Activated CD8-positive, alpha-beta memory T cell treated with anti-CD3 and anti-CD28 coated beads for 1 hour (primary cell): ENCODE results near the gene MIA2.
"Not testable (repeated sequence)": the region's sequence is repeated elsewhere in the genome, so short reads cannot be mapped to it uniquely, and the experiment has no call there.

ENCODE experiments used
- DNase-seq, 2 donors: peaks; one replicate each; pipeline ENCODE4 v3.0.0-alpha.2; 2020; ENCODE audit warnings: low read depth in 1 of 2; ENCODE audit errors: extremely low read depth in 1 of 2

Gene MIA2

DNA sequence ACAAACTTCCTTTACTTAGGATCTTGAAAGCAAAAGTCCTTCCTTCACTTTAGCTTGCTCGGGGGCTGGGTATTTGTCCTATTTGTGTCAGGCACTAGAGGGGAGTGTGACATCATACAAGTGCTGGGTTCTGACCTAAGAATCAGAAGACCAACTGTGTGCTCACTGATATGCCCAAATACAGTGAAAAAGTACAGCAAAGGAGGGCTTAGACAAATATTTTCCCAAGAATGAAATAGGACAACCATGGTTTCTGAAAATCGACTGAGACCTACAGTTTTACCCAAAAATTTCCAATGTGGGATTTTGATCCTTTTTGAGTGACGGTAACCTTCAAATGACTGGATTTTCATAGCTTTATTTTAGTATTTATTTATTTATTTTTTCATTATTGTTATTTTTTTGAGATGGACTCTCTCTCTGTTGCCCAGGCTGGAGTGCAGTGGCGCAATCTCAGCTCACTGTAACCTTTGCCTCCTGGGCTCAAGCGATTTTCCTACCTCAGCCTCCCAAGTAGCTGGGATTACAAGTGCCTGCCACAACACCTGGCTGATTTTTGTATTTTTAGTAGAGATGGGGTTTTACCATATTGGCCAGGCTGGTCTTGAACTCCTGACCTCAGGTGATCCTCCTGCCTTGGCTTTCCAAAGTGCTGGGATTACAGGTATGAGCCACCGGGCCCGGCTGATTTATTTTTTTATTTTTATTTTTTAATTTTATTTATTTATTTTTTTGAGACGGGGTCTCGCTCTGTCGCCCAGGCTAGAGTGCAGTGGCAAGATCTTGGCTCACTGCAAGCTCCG, 1.8 kb upstream of the MIA2 start:
- peak in 1 of 2 donors; percentile 3 for DNase-seq

DNA sequence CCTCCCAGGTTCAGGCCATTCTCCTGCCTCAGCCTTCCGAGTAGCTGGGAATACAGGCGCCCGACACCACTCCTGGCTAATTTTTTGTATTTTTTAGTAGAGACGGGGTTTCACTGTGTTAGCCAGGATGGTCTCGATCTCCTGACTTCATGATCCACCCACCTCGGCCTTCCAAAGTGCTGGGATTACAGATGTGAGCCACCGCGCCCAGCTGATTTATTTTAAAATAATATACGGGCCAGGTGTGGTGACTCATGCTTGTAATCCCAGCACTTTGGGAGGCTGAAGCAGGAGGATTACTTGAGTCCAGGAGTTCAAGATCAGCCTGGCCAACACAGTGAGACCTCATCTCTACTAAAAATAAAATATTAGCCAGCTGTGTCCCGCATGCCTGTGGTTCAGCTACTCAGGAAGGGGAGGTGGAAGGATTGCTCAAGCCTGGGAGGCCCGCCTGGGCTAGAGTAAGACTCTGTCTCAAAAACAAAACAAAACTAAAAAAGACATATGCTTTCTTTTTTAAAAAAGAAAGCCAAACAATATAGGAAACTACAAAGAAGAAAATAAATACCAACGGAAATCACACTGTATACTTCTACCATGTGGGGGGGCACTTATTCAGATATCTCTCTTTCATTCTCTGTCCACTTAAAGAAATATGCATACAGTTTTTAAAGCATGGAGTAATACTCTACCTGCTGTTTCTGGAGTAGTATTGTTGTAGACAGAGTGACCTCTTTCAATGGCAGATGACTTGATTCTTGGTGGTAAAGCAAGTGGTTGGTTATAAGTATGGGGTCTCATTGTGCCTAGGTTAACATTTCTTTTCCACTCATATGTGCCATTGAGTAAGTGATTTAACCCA, 930 bp upstream of the MIA2 start:
- no peak for DNase-seq

DNA sequence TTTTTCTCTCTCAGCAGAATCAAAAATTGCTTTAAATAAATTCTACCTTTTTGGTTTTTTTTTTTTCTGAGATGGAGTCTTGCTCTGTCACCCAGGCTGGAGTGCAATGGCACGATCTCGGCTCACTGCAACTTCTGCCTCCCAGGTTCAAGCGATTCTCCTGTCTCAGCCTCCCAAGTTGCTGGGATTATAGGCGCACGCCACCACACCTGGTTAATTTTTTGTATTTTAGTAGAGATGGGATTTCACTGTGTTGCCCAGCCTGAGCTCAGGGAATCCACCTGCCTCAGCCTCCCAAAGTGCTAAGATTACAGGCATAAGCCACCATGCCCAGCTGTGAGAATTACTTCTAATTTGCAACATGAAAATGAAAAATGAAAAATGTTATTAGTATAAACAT, 1.3 kb downstream of the MIA2 start:
- DNase-seq = not testable (repeated sequence)

- not testable (repeated sequence) for DNase-seq
Observed at GRCh38 chr14:39235466-39235865, 1.8 kb downstream of the MIA2 start.

DNA sequence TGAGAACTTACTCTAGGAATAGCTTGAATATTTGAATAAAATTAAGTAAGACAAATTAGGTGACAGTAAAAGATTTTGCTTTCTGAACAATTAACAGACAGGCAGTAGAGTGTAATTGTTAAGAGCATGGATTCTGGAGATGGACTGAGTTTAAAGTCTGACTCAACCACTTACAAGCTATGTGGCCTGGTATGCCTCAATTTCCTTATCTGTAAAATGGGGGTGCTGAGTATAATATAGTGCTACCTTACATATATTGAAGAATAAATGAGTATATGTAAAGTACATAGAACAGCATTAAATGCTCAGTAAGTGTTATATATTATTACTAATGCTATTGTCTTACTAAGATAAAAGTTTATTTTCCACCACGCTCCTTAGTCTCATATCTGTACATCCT, 7.1 kb downstream of the MIA2 start:
- DNase-seq = no peak

DNA sequence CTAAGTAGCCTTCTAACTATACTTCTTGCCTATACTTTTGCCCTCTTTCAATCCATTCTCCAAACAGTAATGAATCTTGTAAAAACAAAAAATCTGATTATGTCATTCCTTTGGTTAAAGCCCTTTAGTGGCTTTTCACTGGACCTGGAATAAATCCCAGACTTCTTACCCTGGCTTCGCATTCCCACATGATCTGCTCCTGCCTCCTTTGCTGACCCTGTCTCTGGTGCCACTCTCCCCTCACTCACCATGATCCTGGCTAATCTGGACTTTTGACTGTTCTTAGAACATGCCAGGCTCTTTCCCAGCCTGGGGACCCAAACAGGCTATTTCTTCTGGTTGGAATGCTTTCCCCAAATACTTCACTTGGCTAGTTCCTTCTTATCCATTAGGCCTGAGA, 7.9 kb downstream of the MIA2 start:
- no peak for DNase-seq

DNA sequence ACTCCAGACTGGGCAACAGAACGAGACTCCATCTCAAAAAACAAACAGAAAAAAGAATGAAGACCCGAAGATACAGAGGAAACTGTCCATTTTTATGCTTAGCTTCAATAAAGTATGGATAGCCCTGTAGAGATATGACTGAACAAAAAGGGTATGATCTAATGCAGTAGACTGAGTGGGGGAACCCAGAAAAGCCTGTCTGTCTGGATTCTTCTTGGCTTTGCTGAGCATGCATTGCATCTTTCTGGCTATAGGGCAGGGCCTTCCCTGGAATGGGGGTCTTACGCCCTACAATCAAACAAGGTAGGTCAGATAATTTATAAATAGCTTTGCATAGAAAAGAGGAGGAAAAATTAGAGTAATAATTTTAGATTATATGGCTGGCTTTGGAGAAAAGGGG, 10.1 kb downstream of the MIA2 start:
- DNase-seq = no peak

DNA sequence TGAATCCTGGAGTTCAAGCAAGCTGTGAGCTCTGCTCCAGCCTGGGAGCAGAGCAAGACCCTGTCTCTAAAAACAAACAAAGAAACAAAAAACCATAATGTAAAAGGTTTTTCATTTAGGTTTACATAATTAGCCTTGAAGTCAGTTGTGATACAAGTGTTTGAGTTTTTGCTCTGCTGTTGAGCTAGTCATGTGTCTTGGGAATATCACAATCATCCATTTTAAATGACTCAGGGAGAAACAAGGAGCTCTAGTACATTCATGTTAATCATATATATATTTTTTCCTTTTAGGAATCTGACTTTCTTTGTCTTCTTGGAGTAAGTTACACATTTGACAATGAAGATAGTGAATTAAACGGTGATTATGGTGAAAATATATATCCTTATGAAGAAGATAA, 12.9 kb downstream of the MIA2 start:
- no peak for DNase-seq

DNA sequence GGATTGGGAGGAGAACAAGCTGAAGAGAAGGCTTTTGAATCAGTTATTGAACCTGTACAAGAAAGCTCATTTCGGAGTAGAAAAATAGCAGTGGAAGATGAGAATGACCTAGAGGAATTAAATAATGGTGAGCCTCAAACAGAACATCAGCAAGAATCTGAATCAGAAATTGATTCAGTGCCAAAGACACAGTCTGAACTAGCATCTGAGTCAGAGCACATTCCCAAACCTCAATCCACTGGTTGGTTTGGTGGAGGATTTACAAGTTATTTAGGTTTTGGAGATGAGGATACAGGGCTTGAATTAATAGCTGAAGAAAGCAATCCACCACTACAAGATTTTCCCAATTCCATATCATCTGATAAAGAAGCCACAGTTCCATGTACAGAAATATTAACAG, 13.5 kb downstream of the MIA2 start:
- DNase-seq = no peak

- DNase-seq = no peak
Observed at GRCh38 chr14:39251547-39251946, 17.8 kb downstream of the MIA2 start.

DNA sequence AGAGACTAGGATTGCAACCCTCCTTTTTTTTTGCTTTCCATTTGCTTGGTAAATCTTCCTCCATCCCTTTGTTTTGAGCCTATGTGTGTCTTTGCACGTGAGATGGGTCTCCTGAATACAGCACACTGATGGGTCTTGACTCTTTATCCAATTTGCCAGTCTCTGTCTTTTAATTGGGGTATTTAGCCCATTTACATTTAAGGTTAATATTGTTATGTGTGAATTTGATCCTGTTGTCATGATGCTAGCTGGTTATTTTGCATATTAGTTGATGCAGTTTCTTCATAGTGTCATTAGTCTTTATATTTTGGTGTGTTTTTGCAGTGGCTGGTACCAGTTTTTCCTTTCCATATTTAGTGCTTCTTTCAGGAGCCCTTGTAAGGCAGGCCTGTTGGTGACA, 23.7 kb downstream of the MIA2 start:
- not testable (repeated sequence) for DNase-seq

- DNase-seq = no peak
Observed at GRCh38 chr14:39258782-39259545, 25.2 kb downstream of the MIA2 start.

DNA sequence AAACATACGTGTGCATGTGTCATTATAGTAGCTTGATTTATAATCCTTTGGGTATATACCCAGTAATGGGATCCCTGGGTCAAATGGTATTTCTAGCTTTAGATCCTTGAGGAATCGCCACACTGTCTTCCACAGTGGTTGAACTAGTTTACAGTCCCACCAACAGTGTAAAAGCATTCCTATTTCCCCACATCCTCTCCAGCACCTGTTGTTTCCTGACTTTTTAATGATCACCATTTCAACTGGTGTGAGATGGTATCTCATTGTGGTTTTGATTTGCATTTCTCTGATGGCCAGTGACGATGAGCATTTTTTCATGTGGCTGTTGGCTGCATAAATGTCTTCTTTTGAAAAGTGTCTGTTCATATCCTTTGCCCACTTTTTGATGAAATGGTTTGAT, 26.4 kb downstream of the MIA2 start:
- DNase-seq = not testable (repeated sequence)

- DNase-seq = not testable (repeated sequence)
Observed at GRCh38 chr14:39262214-39262613, 28.5 kb downstream of the MIA2 start.

GRCh38 chr14:39264057-39264456, 30.3 kb downstream of the MIA2 start:
- DNase-seq = no peak

DNA sequence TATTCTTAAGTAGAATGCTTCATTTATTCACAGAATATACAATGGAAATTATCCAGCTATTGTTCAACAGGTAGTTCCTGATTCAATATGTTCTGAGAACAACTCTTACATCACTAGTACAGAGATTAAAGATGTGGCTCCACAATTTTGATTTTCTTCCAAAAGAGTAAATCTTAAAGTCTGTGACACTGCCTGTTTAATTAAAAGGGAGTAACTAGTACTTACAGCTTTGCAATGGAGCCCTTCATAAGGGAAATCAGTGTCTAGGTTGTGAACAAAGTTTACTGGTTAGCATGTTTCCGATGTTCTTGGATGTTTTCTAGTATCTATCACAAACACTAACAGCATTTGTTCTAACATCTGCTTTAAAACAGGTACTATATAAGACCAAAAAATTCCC, 30.8 kb downstream of the MIA2 start:
- no peak for DNase-seq

- no peak for DNase-seq
Observed at GRCh38 chr14:39265033-39265432, 31.3 kb downstream of the MIA2 start.

GRCh38 chr14:39265806-39266524, 32.2 kb downstream of the MIA2 start:
- no peak for DNase-seq

GRCh38 chr14:39266525-39266870, 32.8 kb downstream of the MIA2 start:
- DNase-seq = no peak

- DNase-seq = peak; percentile 32 to 64
Observed at GRCh38 chr14:39266871-39267607, 33.3 kb downstream of the MIA2 start.
